ENCODE data around the gene CEP83.
A peak's percentile ranks its signal among the peaks of the same experiment; 100 is the strongest.
"Not testable (repeated sequence)": the region's sequence is repeated elsewhere in the genome, so short reads cannot be mapped to it uniquely, and the experiment has no call there.

CEP83 gene

DNA sequence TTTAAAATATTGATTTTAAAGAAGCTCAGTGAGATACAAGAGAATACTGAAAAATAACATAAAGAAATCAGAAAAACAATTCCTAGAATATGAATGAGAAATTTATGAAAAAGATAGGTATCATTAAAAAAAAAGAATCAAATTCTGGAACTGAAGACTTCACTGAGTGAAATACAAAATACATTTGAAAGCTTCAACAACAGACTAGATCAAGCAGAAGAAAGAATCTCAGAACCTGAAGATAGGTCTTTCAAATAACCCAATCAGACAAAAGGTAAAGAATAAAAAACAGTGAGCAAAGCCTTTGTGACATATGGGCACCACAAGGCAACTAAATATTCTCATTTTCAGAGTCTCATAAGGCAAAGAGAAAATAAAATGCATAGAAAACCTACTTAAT is 29.4 kb downstream of the CEP83 start:
- no peak for DNase-seq (ENCODE audit: low read depth in 2 of 2)

DNA sequence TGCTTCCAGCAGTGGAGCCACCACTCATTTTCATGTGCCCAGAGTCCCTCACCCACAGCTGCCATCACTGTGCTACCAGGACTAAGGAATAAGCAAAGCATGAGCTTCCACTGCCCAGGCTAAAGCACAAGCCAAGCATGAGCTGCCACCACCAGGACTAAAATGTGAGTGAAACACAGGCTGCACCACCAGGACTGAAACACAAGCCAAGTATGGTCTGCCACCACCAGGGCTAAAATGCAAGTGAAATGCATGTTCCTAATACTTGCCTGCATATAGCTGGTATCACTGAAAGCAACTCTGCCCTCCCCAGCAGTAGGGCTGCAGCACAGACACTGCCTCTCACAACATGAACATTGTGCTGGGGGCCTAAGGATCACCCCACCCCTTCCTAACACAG is 30.0 kb downstream of the CEP83 start:
- DNase-seq (ENCODE audit: low read depth in 2 of 2), result no peak

DNA sequence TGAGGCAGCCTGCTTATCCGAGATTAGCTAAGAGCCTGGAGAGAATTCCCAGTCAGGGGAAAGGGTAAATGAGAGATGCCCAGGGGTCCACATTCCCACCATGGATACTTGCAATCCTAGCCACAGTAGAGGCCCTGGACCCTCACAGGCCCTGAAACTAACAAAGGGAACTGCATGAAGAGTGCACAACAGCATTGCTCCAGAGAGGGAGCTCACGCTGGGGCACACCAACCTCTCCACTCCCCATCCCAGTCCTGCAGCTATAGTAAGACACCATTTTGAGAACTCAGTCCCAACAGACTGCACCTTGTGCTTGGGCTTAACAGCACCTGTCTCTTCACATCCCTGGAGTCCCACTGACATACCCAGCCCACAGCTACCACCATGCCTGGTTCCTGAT is 30.5 kb downstream of the CEP83 start:
- no peak for DNase-seq (ENCODE audit: low read depth in 2 of 2)

DNA sequence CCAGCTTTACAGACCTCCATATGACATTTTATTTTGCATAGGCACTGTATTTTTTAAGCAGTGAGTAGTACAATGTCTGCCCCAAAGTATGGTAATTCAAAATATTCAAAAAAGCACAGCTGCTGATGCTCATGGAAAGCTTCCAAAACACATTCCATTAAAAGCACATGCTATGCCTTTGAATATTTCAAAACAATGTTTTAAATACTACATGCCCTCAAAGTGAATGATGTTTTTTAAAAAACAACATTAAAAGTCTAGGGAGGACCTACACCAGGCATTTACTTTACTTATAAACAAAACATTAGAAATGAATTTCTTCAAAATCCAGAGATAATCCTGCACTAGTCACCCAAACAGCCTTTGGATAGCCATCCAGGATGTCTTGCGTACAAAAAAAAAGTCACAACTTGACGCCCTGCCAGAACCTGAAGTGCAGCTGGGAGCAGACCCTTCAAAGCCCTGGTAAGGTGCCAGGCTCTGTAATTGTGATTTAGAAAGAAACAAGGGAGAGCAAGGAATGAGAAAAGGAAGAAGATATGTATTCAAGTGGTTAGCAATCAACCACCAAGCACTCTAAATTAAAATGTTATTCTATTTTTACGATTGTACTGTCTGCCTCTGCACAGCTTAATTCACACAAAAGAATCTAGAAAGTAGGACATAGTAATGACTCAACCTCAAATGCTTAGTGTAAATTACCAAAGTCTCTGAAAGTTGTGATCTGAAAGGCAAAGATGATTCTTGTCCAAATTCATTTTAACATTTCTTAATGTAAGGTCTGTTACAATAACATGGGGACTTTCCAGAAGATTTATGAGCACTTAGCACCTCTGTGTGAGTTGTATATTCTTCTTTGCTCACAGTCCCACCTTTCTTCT is 31.9 kb downstream of the CEP83 start:
- DNase-seq (ENCODE audit: low read depth in 2 of 2), result peak; percentile 71 to 73

DNA sequence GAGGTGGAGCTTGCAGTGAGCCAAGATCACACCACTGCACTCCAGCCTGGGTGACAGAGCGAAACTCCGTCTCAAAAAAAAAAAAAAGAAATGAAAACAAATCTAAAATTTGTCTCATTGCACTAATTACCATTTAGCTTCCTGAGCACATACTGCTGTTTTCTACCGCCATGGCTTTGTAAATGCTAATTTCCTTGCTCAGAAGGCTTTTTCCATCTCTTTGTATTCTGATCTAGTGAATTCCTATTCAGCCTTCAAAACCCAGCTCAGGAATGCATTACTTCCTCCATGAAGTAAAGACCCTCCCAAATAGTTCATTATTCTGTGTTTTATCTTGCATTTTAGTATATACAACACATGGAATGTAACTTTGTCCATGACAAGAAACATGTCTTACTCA is 33.6 kb downstream of the CEP83 start:
- no peak for DNase-seq (ENCODE audit: low read depth in 2 of 2)

DNA sequence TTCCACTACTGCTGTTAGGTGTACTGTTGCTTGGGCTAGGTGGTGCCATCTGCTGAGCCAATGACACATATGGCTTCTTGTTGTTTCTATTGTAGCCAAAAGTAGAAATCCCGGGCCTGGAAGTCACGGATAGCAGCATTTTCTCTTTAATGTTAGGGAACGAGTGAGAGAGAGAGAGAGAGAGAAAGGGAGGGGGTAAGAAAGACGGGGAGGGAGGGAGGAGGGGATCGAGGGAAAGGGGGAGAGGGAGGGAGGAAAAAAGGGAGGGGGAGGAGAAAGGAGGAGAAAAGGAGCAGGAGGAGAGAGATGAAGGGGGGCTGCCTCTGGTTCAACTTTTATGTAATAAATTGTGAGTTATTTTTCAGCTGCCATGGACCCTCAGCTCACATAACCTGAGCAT is 34.8 kb downstream of the CEP83 start:
- not testable (repeated sequence) for DNase-seq (ENCODE audit: low read depth in 2 of 2)

DNA sequence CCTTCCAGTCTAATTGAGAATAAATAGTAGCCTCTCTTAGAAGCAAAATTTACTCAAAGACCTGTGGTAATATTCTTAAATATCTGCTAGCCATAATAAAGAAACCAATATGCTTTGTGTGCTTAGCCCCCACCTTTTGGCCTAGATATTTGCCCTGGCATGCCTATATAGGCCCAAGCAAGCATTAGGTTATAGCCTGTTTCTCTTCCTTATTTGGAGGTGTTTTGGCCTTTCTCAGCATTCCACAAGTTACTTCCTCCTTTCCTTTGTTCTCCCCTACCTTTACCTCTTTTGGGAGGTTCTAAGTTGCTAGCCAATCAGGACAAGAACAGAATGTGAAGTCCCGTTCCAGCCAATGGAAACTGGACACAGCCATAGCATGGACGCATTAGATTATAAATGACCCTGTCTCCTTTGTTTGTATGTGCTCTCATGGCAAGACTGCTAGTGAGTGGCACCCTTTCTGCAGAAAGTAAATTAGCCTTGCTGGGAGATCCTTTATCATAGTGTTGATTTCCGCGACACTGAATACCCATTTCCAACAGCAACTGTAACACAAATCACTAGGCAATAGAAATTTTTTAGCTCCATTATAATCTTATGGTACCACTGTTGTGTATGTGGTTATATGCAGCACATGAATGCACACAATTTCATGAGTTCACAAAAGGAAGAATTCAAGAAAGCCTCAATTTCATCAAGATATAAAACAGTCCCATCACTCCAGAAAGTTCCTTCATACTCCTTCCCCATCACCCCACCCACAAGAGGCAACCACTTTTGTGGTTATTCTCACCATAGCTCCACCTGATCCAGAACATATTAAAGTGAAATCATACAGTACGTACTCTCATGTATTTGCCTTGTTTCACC is 37.6 kb downstream of the CEP83 start:
- no peak for DNase-seq (ENCODE audit: low read depth in 2 of 2)

DNA sequence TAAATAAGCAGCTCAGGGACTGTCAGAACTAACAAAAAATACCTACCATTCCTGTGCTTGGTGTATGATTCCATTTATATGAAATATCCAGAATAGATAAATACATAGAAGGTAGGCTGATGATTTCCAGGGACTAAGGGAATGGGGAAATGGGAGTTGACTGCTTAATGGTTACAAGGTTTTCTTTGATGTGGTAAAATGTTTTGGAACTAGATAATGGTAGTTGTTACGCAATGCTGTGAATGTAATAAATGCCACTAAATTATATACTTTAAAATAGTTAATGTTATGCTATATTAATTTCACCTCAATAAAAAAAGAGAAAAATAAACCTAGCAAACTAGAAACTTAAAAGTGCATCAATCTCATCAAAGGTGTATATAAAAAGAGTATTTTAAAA is 41.1 kb downstream of the CEP83 start:
- no peak for DNase-seq (ENCODE audit: low read depth in 2 of 2)

DNA sequence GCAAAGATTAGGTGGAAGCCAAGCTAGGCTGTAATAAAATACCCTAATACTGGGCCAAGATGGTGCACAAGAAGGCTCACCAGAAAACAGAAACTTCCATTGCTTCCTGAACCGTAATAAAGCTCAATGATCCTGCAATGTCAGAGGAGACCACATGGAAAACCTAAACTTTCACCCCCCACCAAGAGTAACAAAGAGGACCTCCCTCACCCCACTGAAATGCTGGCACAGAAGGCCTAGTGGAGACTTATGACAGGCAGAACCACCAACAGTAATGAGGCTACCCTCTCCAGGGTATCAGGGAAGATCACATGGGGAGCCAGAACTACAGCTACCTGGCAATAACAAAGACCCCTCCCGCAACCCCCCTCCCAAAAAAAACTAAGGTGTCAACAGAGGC is 43.1 kb downstream of the CEP83 start:
- DNase-seq (ENCODE audit: low read depth in 2 of 2), result no peak

DNA sequence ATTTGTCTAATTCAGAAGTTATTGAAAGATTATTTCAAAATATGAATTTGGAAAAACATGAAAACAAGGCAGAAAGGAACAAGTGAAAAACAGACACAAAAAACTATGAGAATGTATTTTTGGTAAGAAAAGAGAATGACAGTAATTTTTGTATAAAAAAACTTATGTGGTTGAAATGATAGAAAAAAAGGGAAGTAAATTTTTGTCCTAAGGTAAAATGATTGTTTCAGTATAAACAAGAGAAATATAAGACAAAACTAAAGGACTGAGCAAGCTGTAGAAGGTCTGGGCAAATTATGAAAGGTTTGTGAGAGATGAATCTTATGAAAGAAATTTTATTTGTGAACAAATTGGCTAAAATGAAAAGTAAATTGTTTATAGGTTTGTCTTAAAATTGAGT is 44.6 kb downstream of the CEP83 start:
- DNase-seq (ENCODE audit: low read depth in 2 of 2), result no peak

DNA sequence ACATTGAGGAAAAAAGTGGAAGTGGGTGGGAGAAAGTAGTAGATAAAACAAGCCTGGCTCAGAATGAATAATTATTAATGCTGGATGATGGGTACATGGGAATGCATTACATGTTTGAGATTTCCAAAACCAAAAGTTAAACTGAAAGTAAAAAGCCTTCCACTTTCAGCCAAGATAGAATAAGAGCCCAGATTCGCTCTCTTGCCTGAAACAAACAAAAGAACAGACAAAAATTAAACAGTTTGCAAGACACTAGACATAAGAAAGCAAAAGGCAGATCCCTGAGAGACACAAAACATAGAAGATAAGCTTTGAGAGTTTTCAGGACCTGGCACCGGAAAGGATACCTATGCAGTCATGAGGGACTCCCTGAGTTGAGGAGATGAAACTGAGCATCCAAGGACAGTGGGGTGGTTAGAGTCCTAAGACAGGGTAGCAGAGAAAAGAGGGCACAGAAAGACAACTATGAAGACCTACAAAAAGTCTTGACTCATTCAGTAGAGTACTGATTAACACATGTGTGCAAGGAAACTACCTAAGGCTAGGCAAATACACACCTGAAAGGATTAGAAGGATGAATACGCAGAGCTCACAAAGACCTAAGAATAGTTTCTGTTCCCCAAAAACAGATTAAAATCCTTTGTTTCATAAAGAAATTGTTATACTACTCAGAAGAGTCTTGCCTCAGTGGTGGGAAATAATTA is 54.1 kb downstream of the CEP83 start:
- DNase-seq (ENCODE audit: low read depth in 2 of 2), result no peak

DNA sequence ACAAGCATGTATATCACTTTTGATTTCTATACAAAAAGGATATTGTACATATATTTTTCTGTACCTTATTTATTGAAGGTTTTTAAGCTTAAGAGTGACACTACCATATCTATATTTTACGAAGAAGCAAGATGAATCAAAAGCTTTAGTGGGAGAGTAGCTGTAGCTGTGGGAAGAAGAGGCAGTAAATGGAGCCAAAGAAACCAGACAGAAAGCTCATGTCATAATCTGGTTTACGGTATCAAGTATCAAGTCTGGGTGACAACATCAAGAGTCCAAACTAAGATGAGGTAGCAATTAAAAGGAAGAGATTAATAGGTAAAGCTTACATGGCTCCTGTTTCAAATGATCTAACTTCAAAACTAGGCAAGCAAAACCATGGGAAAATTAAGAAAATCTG is 54.8 kb downstream of the CEP83 start:
- DNase-seq (ENCODE audit: low read depth in 2 of 2), result no peak

DNA sequence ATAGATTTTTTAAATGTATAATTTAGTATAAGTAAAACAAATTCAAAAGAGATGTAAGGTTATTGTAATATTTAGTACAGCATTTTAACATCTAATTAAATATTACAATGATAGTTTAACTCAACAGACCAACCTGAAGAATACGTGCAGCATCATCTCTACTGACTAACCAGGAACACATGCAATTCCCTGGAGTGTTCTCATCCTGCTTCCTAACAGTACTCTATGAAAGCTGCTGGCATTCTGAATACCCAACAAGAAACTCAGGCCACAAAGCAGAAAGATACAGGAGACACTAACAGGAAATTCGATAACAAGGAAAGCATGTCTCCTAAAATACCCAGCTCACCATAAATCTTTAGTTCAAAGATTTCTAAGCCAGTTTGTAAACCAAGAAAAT is 58.3 kb downstream of the CEP83 start:
- DNase-seq (ENCODE audit: low read depth in 2 of 2), result no peak

DNA sequence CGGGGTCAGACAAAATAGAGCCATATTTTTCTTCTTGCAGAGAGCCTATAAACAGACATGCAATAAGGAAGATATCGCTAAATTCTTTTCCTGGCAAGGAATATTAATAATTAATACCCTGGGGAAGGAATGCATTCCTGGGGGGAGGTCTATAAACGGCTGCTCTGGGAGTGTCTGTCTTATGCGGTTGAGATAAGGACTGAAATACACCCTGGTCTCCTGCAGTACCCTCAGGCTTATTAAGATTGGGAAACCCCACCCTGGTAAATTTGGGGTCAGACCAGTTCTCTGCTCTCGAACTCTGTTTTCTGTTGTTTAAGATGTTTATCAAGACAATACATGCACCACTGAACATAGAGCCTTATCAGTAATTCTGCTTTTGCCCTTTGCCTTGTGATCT is 61.0 kb downstream of the CEP83 start:
- not testable (repeated sequence) for DNase-seq (ENCODE audit: low read depth in 2 of 2)

DNA sequence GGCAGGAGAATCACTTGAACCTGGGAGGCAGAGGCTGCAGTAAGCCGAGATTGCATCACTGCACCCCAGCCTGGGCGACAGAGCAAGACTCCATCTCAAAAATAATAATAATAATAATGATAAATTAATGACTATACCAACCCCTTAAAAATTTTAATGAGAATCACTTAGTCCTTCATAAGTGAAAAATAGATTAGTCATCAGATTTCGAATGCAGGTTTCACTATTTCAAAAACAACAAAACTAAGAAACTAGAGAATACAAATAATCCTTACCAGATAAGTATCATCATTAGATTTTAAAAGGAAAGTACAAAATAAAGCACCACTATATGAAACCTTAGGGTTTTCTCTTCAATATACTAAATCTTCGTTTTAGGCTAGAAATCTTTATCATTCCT is 62.3 kb downstream of the CEP83 start:
- no peak for DNase-seq (ENCODE audit: low read depth in 2 of 2)

DNA sequence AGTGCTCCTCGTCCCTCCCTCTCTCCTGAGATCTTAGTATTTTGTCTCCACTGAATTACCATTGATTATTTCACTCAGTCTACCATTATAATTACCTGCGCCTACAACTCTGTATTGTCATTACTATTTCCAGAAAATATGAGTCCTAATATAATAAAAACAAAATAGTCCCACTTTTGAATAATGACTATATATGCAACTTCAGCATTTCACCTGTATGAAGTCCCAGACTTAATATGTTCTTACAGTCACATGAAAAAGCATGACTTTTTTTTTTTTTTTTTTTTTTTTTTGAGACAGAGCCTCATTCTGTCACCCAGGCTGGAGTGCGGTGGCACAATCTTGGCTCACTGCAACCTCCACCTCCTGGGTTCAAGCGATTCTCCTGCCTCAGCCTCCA is 63.7 kb downstream of the CEP83 start:
- DNase-seq (ENCODE audit: low read depth in 2 of 2), result not testable (repeated sequence)

DNA sequence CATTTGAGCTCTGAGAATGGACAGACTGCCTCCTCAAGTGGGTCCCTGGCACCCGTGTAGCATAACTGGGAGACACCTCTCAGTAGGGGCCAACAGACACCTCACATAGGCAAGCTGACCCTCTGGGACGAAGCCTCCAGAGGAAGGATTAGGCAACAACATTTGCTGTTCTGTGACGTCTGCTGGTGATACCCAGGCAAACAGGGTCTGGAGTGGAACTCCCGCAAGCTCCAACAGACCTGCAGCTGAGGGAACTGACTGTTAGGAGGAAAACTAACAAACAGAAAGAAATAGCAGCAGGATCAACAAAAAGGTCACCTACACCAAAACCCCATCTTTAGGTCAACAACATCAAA is 69.6 kb downstream of the CEP83 start:
- DNase-seq (ENCODE audit: low read depth in 2 of 2), result no peak

DNA sequence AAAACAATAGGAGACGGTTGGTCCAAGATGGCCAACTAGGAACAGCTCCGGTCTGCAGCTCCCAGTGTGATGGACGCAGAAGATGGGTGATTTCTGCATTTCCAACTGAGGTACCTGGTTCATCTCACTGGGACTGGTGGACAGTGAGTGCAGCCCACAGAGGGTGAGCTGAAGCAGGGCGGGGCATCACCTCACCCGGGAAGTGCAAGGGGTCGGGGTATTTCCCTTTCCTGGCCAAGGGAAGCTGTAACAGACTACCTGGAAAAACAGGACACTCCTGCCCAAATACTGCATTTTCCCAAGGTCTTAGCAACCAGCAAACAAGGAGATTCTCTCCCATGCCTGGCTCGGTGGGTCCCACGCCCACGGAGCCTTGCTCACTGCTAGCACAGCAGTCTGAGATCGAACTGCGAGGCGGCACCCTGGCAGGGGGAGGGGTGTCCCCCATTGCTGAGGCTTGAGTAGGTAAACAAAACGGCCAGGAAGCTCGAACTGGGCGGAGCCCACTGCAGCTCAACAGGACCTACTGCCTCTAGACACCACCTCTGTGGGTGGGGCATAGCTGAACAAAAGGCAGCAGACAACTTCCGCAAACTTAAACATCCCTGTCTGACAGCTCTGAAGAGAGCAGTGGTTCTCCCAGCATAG is 70.1 kb downstream of the CEP83 start:
- DNase-seq (ENCODE audit: low read depth in 2 of 2), result not testable (repeated sequence)

DNA sequence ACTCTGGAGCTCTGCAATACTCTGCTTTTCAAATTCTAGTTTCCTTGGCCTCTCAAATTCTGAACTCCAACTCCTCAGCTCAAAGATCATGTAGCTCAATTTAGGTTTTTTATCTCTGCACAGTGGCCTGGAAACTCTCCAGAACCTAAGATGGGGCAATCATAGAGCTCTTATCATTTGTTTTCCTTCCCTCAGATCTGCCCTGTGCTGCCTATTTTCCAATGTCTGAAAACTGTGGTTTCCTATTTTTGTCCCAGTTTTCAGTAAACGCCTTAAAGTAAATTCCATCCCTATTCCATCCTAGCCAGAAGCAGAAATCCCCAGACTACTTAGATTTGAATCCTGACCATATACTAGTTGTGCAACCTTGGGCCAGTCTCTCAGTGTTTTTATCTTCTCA is 73.2 kb downstream of the CEP83 start:
- DNase-seq (ENCODE audit: low read depth in 2 of 2), result no peak

DNA sequence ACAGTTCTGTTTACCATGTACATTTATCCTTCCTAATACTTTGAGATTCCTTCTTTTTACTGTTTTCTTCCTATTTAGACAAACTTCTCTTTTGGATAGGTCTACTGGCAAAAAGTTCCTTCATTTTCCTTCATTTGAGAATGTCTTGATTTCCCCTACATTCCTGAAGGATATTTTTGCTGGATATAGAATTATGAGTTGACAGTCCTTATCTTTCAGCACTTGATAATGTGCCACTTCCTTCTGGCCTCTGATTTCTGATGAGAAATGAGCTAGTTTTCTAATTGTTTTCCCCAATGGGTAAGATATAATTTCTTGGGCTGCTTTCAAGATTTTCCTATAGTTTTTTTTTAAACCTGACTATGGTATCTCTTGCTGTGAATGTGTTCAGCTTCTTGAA is 75.6 kb downstream of the CEP83 start:
- DNase-seq (ENCODE audit: low read depth in 2 of 2), result no peak

DNA sequence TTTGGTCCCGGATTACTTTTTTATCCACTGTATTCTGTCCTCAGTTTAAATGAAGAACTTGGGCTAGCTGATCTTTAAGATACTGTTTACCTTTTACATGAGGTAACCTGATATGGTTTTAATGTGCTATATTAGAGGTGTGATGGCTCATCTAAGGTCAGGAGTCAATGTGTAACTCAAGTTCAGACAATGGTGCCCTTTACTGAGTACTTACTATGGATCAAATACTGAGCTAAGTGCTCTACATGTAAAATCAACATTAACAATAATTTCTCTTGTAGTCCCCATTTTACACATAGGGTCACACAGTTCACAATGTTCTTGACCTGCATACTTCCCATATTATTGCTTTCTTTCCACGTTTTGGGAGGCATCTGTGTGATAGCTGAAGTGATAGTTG is 79.2 kb downstream of the CEP83 start:
- no peak for DNase-seq (ENCODE audit: low read depth in 2 of 2)

Measured in fibroblast of skin of left biceps (primary cell).